Measurements from ENCODE around the gene ITGA2.

Gene ITGA2

DNA sequence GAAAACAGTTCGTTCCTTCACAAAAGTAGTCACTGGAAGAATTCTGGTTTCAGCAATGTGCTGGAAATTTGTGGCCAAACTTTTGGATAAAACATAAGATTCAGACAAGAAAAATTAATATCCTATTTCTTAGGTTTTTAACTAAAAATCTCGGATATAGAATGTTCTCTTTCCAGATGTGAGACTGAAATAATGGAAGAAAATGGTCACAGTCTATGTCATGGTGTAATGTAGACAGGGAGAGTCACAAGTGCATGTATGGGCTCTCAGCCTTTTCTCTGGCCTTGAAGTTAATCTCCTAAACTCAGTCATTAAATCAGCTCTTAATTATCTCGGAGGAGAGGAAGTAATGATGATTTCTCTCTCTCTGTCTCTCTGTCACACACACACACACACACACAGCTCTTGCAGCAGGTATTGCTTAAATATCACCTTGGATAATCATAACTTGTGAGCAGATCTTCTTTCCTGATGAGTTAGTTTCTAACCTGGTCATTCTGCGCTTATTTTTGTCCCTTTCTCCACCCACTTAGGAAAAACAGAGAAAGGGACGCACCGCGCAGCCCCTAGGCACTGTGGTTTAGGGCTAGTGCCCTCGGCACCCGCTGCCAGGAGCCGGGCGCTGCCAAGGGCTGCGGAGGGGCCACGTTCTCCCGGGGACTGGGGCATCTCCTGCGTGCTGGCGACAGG is 672 bp upstream of the ITGA2 start:
- H3K27ac ChIP-seq (ENCODE audit: low read length), result no peak overlapping the region
- no peaks in the 10 kb centered on the region for H3K27me3 ChIP-seq (ENCODE audit: control insufficient read depth, insufficient read depth, low read length)
- no peak for DNase-seq (ENCODE audit: low read depth, low spot score)
- WGBS (ENCODE audit: insufficient coverage, insufficient read length), result no CpG with 5 or more reads among the region's 16 CpGs
- H3K4me3 ChIP-seq (ENCODE audit: low read length), result peak overlapping the region; percentile 62; the same call in 1 of the 2 replicates
- H3K4me1 ChIP-seq (ENCODE audit: control insufficient read depth, insufficient read depth, low read length), result no peaks in the 10 kb centered on the region
- H3K9me3 ChIP-seq (ENCODE audit: control insufficient read depth, insufficient read depth, low read length), result no peaks in the 10 kb centered on the region
- no peaks in the 10 kb centered on the region for H3K36me3 ChIP-seq (ENCODE audit: control insufficient read depth, insufficient read depth, low read length)

DNA sequence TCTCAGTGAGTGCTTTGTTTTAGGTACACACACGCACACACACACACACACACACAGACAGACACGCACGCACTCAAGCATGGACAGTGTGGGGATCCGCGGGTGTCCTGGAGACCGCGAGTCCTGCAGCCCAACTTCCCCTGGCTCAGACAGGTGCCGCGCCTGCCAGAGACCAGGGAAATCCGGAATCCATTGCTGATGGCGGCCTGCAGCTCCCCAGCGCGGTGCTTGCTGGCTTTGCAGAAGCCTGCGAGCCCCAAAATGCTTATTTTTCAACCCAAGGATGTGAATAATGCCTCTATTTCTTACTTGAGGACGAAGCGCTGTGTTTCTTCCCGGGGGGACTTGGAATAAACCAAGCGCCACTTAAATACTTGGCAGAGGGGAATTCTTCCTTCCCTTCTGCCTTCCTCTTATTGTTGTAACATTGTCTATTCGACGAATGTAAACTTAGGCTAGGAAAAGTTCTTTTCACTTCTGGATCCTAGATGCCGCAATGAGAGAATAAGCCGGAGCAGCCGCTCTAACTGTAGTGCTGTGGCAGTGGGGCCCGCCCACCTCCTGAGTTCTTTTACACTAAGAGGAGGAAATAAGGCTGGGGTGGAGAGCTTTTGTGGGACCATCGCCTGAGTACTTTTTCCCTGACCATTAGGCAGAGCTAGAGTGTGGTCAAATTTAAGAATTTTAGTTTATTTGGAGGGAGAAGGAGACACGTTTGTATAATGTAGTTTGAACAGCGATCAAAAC is 802 bp downstream of the ITGA2 start:
- Histone ChIP-seq H3K27ac (ENCODE audit: low read length) (no peak overlapping the region), H3K27me3 (ENCODE audit: control insufficient read depth, insufficient read depth, low read length) (no peaks in the 10 kb centered on the region), H3K36me3 (ENCODE audit: control insufficient read depth, insufficient read depth, low read length) (no peaks in the 10 kb centered on the region), H3K4me1 (ENCODE audit: control insufficient read depth, insufficient read depth, low read length) (no peaks in the 10 kb centered on the region), H3K9me3 (ENCODE audit: control insufficient read depth, insufficient read depth, low read length) (no peaks in the 10 kb centered on the region), H3K4me3 (ENCODE audit: low read length) (peak overlapping the region; percentile 62)
- 100% methylated on average over 1 of the region's 27 CpGs for WGBS (ENCODE audit: insufficient coverage, insufficient read length)
- no peak for DNase-seq (ENCODE audit: low read depth, low spot score)

DNA sequence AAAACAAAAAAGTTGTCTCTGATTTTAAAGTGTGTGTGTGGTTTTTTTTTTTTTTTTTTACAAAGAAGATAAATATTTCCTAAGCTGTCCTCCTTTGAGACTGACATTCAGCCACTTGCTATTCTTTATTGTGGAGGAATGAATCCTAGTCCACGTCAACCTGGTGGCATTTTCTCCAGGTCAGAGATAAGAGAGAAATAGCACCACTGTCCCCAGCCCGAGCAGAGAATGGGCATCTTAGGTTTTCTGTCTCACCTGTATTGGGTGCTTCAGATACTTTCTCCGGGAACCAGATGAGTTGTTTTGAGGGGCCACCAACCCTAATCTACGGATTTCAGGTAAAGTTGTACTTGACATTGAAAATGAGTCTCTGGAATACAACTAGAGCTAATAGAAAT is 1.4 kb downstream of the ITGA2 start:
- WGBS (ENCODE audit: insufficient coverage, insufficient read length), result no CpG with 5 or more reads among the region's 4 CpGs
- Histone ChIP-seq H3K27ac (ENCODE audit: low read length) (no peak overlapping the region), H3K36me3 (ENCODE audit: control insufficient read depth, insufficient read depth, low read length) (no peaks in the 10 kb centered on the region), H3K4me1 (ENCODE audit: control insufficient read depth, insufficient read depth, low read length) (no peaks in the 10 kb centered on the region), H3K9me3 (ENCODE audit: control insufficient read depth, insufficient read depth, low read length) (no peaks in the 10 kb centered on the region), H3K4me3 (ENCODE audit: low read length) (no peak overlapping the region), H3K27me3 (ENCODE audit: control insufficient read depth, insufficient read depth, low read length) (no peaks in the 10 kb centered on the region)
- no peak for DNase-seq (ENCODE audit: low read depth, low spot score)

DNA sequence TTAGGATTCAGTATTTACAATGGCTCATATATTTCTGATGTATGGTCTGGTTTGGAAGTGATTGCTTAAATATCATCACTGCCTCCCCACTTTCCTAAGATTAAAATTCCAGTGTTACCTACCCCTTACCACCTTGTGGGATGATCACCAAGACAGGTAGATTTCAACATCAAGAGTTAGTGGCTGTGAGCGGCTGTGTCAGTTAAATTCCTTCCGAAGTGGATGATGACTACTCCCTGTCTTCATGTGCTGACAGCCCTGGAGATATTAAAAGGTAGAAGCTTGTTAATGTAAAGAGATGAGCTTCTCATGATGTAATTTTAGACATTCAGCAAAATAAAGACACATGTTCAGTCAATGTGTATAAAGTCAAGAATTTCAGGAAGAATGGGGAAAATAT is 4.2 kb downstream of the ITGA2 start:
- no peak overlapping the region for H3K27ac ChIP-seq (ENCODE audit: low read length)
- H3K9me3 ChIP-seq (ENCODE audit: control insufficient read depth, insufficient read depth, low read length), result no peaks in the 10 kb centered on the region
- H3K4me1 ChIP-seq (ENCODE audit: control insufficient read depth, insufficient read depth, low read length), result no peaks in the 10 kb centered on the region
- no CpG with 5 or more reads among the region's 2 CpGs for WGBS (ENCODE audit: insufficient coverage, insufficient read length)
- no peaks in the 10 kb centered on the region for H3K36me3 ChIP-seq (ENCODE audit: control insufficient read depth, insufficient read depth, low read length)
- DNase-seq (ENCODE audit: low read depth, low spot score), result no peak
- H3K27me3 ChIP-seq (ENCODE audit: control insufficient read depth, insufficient read depth, low read length), result no peaks in the 10 kb centered on the region
- no peak overlapping the region for H3K4me3 ChIP-seq (ENCODE audit: low read length)

DNA sequence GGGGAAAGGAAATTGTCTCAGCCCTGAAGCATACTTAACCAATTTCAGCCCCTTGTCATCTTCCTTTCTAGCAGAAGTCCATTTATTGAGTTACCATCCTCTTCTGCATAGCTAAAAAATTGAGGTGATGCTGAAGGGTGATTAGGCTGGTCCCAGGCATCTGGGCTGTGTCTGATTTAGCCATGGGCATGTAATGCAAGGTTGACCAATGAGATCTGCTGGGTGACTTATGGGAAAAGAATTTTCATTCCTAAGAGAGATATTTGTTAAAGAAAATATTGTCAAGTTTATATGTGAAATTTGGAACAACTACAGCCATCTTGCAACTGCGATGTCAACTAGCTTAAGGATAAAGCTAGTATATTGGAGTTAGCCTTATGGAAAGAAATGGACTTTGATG is 5.1 kb downstream of the ITGA2 start:
- H3K36me3 ChIP-seq (ENCODE audit: control insufficient read depth, insufficient read depth, low read length), result no peaks in the 10 kb centered on the region
- H3K4me3 ChIP-seq (ENCODE audit: low read length), result no peak overlapping the region
- no peaks in the 10 kb centered on the region for H3K9me3 ChIP-seq (ENCODE audit: control insufficient read depth, insufficient read depth, low read length)
- no peak for DNase-seq (ENCODE audit: low read depth, low spot score)
- no peaks in the 10 kb centered on the region for H3K27me3 ChIP-seq (ENCODE audit: control insufficient read depth, insufficient read depth, low read length)
- no peaks in the 10 kb centered on the region for H3K4me1 ChIP-seq (ENCODE audit: control insufficient read depth, insufficient read depth, low read length)
- H3K27ac ChIP-seq (ENCODE audit: low read length), result no peak overlapping the region
- WGBS (ENCODE audit: insufficient coverage, insufficient read length), result no CpG with 5 or more reads among the region's 1 CpG

DNA sequence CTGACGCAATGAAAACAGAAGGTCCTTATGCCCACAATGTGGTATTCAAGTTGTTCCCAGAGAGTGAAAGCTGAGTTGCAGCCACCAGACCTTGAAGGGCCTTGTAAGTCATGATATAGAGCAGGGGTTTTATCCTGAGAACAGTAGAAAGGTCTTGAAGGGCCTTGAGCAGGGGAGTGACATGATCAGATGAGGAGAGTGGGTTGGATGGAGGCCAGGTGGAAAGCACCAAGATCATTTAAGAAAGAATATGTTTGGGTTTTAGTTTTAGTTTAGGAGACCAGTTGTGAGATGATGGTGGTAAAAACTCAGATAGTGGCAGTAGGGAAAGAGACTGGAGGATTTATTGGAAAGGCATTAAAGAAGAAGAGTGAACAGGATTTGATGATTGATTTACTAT is 5.9 kb downstream of the ITGA2 start:
- DNase-seq (ENCODE audit: low read depth, low spot score), result no peak
- WGBS (ENCODE audit: insufficient coverage, insufficient read length), result no CpG with 5 or more reads among the region's 1 CpG

DNA sequence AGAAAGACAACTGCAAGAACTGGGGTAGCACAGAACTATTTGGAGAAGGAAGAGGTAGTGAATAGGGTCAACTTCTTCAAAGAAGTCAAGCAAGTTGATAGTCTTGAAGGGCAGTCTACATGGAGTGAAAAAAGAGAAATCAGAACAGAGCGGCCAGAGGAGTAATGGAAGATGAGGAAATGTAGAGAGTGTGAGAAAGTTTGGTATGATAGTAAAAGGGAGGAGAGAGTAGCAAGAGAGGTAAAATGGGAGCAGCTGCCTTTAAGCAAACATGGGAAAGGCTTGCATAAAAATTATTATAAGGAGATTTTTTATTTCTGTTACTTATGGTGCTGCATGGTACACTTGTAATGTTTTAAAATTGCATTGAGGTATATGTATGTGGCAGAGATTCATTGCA is 6.8 kb downstream of the ITGA2 start:
- H3K4me1 ChIP-seq (ENCODE audit: control insufficient read depth, insufficient read depth, low read length), result no peaks in the 10 kb centered on the region
- no peaks in the 10 kb centered on the region for H3K9me3 ChIP-seq (ENCODE audit: control insufficient read depth, insufficient read depth, low read length)
- 100% methylated on average over 1 of the region's 1 CpG for WGBS (ENCODE audit: insufficient coverage, insufficient read length)
- H3K4me3 ChIP-seq (ENCODE audit: low read length), result no peak overlapping the region
- H3K36me3 ChIP-seq (ENCODE audit: control insufficient read depth, insufficient read depth, low read length), result no peaks in the 10 kb centered on the region
- no peak for DNase-seq (ENCODE audit: low read depth, low spot score)
- H3K27me3 ChIP-seq (ENCODE audit: control insufficient read depth, insufficient read depth, low read length), result no peaks in the 10 kb centered on the region
- no peak overlapping the region for H3K27ac ChIP-seq (ENCODE audit: low read length)

More for the DNA sequence above, 5.9 kb downstream of the ITGA2 start:
- Histone ChIP-seq H3K9me3 (ENCODE audit: control insufficient read depth, insufficient read depth, low read length) (no peaks in the 10 kb centered on the region), H3K4me3 (ENCODE audit: low read length) (no peak overlapping the region), H3K36me3 (ENCODE audit: control insufficient read depth, insufficient read depth, low read length) (no peaks in the 10 kb centered on the region), H3K4me1 (ENCODE audit: control insufficient read depth, insufficient read depth, low read length) (no peaks in the 10 kb centered on the region), H3K27me3 (ENCODE audit: control insufficient read depth, insufficient read depth, low read length) (no peaks in the 10 kb centered on the region), H3K27ac (ENCODE audit: low read length) (no peak overlapping the region)

DNA sequence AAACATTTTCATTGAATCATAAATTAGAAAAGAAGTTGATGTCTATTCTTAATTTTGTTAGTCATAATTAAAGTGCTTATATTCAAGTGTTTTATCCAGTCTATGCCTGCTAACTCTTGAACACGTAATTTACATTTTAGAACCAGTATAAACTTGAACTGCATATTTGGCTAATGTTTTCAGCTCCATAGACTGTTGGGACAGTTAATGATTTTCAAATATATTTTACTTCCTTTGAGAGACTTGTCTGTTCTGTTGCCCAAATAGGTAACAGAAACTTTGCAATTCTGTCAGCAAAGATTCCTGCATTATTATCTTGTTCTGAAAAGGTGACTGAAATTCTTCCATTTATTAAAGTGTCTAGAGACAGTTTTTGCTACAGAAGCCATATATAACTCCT is 7.8 kb downstream of the ITGA2 start:
- Histone ChIP-seq H3K4me1 (ENCODE audit: control insufficient read depth, insufficient read depth, low read length) (no peaks in the 10 kb centered on the region), H3K4me3 (ENCODE audit: low read length) (no peak overlapping the region), H3K36me3 (ENCODE audit: control insufficient read depth, insufficient read depth, low read length) (no peaks in the 10 kb centered on the region), H3K27ac (ENCODE audit: low read length) (no peak overlapping the region), H3K27me3 (ENCODE audit: control insufficient read depth, insufficient read depth, low read length) (no peaks in the 10 kb centered on the region), H3K9me3 (ENCODE audit: control insufficient read depth, insufficient read depth, low read length) (no peaks in the 10 kb centered on the region)
- no CpG with 5 or more reads among the region's 1 CpG for WGBS (ENCODE audit: insufficient coverage, insufficient read length)
- no peak for DNase-seq (ENCODE audit: low read depth, low spot score)

DNA sequence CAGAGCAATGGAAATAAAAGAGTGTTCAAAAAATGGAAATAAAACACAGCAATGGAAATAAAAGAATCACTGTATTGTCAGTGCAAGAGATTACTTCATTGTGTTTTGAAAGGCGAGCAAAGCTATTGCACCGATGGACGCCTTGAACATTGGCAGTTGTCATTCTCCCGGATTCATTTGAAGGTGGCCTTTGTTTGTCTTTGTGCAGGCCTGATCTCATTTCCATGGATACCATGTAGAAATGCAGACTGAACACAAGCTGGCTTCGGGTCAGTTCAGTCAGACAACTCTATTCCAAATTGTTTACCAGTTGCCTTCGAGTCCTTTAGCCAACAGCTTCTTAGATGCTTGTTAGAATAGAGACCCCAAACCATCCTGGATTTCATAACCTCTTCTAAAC is 8.3 kb downstream of the ITGA2 start:
- no CpG with 5 or more reads among the region's 6 CpGs for WGBS (ENCODE audit: insufficient coverage, insufficient read length)
- Histone ChIP-seq H3K27me3 (ENCODE audit: control insufficient read depth, insufficient read depth, low read length) (no peaks in the 10 kb centered on the region), H3K27ac (ENCODE audit: low read length) (no peak overlapping the region), H3K9me3 (ENCODE audit: control insufficient read depth, insufficient read depth, low read length) (no peaks in the 10 kb centered on the region), H3K4me3 (ENCODE audit: low read length) (no peak overlapping the region), H3K4me1 (ENCODE audit: control insufficient read depth, insufficient read depth, low read length) (no peaks in the 10 kb centered on the region), H3K36me3 (ENCODE audit: control insufficient read depth, insufficient read depth, low read length) (no peaks in the 10 kb centered on the region)
- DNase-seq (ENCODE audit: low read depth, low spot score), result no peak

DNA sequence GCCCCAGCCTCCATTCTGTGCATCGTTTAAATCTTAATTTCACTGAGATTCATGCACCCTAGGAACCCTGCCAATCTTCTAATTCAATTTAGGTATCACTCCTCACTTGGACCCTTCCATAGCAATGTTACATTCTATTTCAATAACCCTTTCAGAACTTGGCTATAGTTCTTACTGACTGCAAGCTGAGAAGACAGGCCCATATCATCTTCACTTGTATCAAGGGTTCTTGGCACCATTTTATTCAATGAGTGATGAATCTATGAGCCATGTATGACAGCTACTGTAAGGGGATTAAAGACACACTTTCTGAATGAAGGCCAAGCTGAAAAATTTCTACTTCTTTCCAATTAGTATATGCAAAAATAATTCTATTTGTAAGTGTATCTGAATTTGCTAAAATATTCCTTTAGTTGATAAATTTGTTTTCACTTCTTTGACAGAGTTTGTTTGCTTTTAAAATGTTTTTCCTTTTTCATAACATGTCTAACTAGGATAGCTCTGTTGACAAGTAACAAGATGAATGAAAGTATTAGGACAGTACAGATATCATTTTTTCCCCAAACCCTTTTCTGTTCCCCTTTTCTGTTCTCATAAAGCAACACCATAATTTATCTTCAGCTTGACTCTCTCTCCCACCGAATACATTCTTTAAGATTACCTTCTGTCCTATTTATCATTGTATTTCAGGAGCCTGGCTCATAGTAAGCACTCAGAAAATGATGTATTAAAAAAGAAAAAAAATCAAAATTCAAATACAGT is 9.6 kb downstream of the ITGA2 start:
- Histone ChIP-seq H3K27ac (ENCODE audit: low read length) (no peak overlapping the region), H3K36me3 (ENCODE audit: control insufficient read depth, insufficient read depth, low read length) (no peaks in the 10 kb centered on the region), H3K4me1 (ENCODE audit: control insufficient read depth, insufficient read depth, low read length) (no peaks in the 10 kb centered on the region), H3K4me3 (ENCODE audit: low read length) (no peak overlapping the region), H3K9me3 (ENCODE audit: control insufficient read depth, insufficient read depth, low read length) (no peaks in the 10 kb centered on the region), H3K27me3 (ENCODE audit: control insufficient read depth, insufficient read depth, low read length) (no peaks in the 10 kb centered on the region)
- no peak for DNase-seq (ENCODE audit: low read depth, low spot score)
- WGBS (ENCODE audit: insufficient coverage, insufficient read length), result no CpG with 5 or more reads among the region's 2 CpGs
